SH-SY5Y (cell line): Measurements from ENCODE around the gene XXYLT1.

ENCODE experiments used
- GATA2 ChIP-seq: IDR thresholded peaks from 2 replicates; pipeline ENCODE4 v1.6.1; 2011; ENCODE audit warnings: mild to moderate bottlenecking, low read depth, low read length
- GATA3 ChIP-seq: IDR thresholded peaks from 2 replicates; pipeline ENCODE4 v1.6.1; 2011; ENCODE audit warnings: low read depth, mild to moderate bottlenecking, low read length, moderate library complexity

DNA sequence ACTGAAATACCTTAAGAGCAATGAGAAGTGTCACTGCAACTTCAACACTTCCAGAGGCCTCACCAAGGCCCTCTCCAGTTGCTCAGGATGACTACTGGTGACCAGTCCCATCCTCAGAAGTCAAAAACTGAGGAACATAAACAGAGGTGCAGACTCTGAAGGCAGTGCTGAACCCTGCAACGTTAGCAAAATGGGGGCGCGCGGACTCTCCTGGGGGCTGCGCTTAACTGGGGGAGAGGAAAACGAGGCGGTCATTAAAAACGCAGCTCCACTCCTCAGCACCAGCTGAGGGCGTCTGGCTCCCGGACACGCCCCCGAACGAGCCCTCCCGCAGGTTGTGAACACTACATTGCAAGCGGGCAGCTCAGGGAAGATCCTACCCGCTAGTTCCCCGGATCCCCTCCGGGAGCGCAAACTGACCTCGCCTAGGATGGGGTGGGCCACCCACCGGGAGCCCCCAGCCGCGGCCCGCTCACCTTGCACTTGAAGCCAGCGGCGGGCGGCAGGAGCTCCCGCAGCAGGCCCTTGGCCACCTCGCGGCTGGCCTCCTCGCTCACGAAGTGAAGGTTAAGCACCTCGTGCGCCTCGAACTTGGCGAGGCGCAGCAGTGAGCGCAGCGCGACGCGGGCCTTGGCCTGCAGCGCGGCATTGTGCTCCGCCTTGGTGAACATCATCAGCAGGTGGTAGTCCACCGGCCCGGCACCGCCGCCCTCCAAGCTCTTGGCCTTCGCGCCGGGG lies 711 bp downstream of the XXYLT1 start:
- TF ChIP-seq GATA2, result no peak
- no peak for TF ChIP-seq GATA3
